Upper lobe of right lung (tissue), 1 donor: ENCODE measurements around the gene TLE1. TPM values are rescaled to one million over a fixed set of nuclear protein-coding genes. Genes with fewer than 3 reads are reported as not detected.

Experiments used
- ATAC-seq: fragments of 200-7000 bp; cut with Tn5 transposase; one replicate; pipeline ENCODE4 v1.9.1; 2020; ENCODE audit warnings: mild to moderate bottlenecking, moderate library complexity
- DNase-seq: peaks from one replicate; pipeline ENCODE4 v3.0.0-alpha.2; 2020
- H3K27ac ChIP-seq: fragments of 200-600 bp; one replicate; pipeline ENCODE4 v1.8.0; 2022
- H3K27me3 ChIP-seq: fragments of 200-600 bp; one replicate; pipeline ENCODE4 v1.8.0; 2022; ENCODE audit warnings: mild to moderate bottlenecking
- H3K36me3 ChIP-seq: fragments of 200-600 bp; one replicate; pipeline ENCODE4 v1.8.0; 2022
- H3K4me1 ChIP-seq: fragments of 200-600 bp; one replicate; pipeline ENCODE4 v1.8.0; 2022
- H3K4me3 ChIP-seq: fragments of 200-600 bp; one replicate; pipeline ENCODE4 v1.8.0; 2022; ENCODE audit warnings: mild to moderate bottlenecking
- H3K9me3 ChIP-seq: fragments of 200-600 bp; one replicate; pipeline ENCODE4 v1.8.0; 2022
- CTCF ChIP-seq: fragments of 200-600 bp; IDR thresholded peaks from one replicate; pipeline ENCODE4 v1.8.0; 2022; ENCODE audit warnings: antibody characterized with exemption
- intact Hi-C: fragments of 100-400 bp; cut with DNase I; formaldehyde crosslinking; loops from one replicate; pipeline ENCODE4 v1.11.0; 2022
- total RNA-seq: library from RNA; stranded (reverse); fragmentation: NEBNext Ultra II Directional; extraction: Animal tissue kit (Norgen Biotek cat#: 25700); gene quantifications from one replicate; pipeline ENCODE4 v1.2.1, GENCODE V29; 2021
- donor health status: DM: no; HTN: yes; CAD: no; lungs with severe emphysema.

The TLE1 gene
- total RNA-seq, 1 donor from 2014 or later = 19.2 TPM

DNA sequence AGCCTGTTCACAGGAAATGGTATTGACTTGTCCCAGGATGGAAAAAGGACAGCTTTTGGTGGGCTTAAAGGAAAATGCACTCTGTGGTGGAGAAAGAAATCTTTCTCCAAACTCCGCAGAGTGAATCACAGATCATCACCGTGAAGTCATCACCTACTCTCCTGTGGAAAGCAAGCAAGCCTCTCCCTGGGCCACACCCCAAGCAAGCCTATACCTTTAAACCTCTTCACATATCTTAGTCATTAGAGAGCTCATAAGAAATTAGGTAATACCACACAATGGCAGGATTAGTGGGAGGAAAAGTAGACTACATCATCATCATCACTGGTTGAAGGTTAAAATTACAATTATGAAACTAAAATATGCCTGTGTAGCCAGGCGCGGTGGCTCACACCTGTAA is 23.2 kb downstream of the TLE1 start:
- intact Hi-C loops = no loop called here
- ATAC-seq = no peak
- no peaks in the 10 kb centered on the region for H3K27me3 ChIP-seq
- no peak overlapping the region for H3K4me3 ChIP-seq
- TF ChIP-seq CTCF = no peak
- no peaks in the 10 kb centered on the region for H3K9me3 ChIP-seq
- H3K36me3 ChIP-seq = no peaks in the 10 kb centered on the region
- peaks cover 15% of the 10 kb centered on the region for H3K4me1 ChIP-seq
- no peak overlapping the region for H3K27ac ChIP-seq
- DNase-seq = no peak

- ATAC-seq (no peak), DNase-seq (no peak)
- Histone ChIP-seq H3K27ac (no peak overlapping the region), H3K9me3 (no peaks in the 10 kb centered on the region), H3K4me3 (no peak overlapping the region), H3K36me3 (no peaks in the 10 kb centered on the region), H3K27me3 (no peaks in the 10 kb centered on the region), H3K4me1 (peaks cover 15% of the 10 kb centered on the region)
- no peak for TF ChIP-seq CTCF
- intact Hi-C loops = no loop called here
These were observed 23.9 kb downstream of the TLE1 start for GRCh38 chr9:81665322-81665871.

GRCh38 chr9:81664638-81665222 is 24.6 kb downstream of the TLE1 start:
- Histone ChIP-seq H3K27me3 (no peaks in the 10 kb centered on the region), H3K9me3 (no peaks in the 10 kb centered on the region), H3K4me1 (peaks cover 15% of the 10 kb centered on the region), H3K36me3 (no peaks in the 10 kb centered on the region), H3K27ac (no peak overlapping the region), H3K4me3 (no peak overlapping the region)
- no peak for TF ChIP-seq CTCF
- ATAC-seq (no peak), DNase-seq (no peak)
- intact Hi-C loops = no loop called here

DNA sequence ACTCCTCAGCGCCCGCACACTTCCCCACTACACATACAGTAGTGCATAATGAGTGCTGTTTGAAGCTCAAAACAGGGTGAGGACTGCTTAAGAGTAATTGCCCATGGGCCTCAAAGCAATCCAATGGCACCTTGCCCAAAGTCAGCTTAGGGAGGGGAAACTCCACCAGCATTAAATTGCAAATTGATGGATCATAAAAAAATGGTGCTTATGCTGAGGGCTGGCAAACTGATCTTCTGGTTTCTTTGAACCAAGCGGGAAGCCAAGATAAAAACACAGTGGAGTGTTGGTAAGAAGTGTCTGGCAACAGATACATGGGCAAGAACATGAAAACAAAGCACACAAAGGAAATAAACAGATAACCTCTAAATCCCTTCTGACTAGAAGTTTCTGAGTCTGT is 28.0 kb downstream of the TLE1 start:
- DNase-seq = no peak
- TF ChIP-seq CTCF = no peak
- no peaks in the 10 kb centered on the region for H3K36me3 ChIP-seq
- no peak overlapping the region for H3K4me3 ChIP-seq
- intact Hi-C loops = no loop called here
- no peak for ATAC-seq
- H3K4me1 ChIP-seq = peaks cover 14% of the 10 kb centered on the region
- H3K27ac ChIP-seq = no peak overlapping the region
- no peaks in the 10 kb centered on the region for H3K27me3 ChIP-seq
- H3K9me3 ChIP-seq = no peaks in the 10 kb centered on the region

GRCh38 chr9:81656871-81657337 is 32.4 kb downstream of the TLE1 start:
- intact Hi-C loops = no loop called here
- no peaks in the 10 kb centered on the region for H3K9me3 ChIP-seq

More at GRCh38 chr9:81656871-81657337, 32.4 kb downstream of the TLE1 start:
- ATAC-seq (no peak), DNase-seq (no peak)
- no peaks in the 10 kb centered on the region for H3K27me3 ChIP-seq
- no peak overlapping the region for H3K4me3 ChIP-seq
- no peaks in the 10 kb centered on the region for H3K4me1 ChIP-seq
- H3K27ac ChIP-seq = no peak overlapping the region
- TF ChIP-seq CTCF = no peak
- no peaks in the 10 kb centered on the region for H3K36me3 ChIP-seq
